Omental fat pad (tissue), 4 donors: ENCODE results near the gene LIMK2. TPM values are rescaled to one million over a fixed set of nuclear protein-coding genes. Genes with fewer than 3 reads are reported as not detected.
"Not testable (repeated sequence)": the region's sequence is repeated elsewhere in the genome, so short reads cannot be mapped to it uniquely, and the experiment has no call there.

Experiments
- ATAC-seq: fragments of 150-250 bp; one replicate; pipeline ENCODE4 v1.9.1; 2016; ENCODE audit warnings: mild to moderate bottlenecking, moderate library complexity; ENCODE audit not compliant: low FRiP score
- DNase-seq: peaks from one replicate; pipeline ENCODE4 v3.0.0-alpha.2; 2019; ENCODE audit warnings: low spot score
- total RNA-seq, 4 donors: library from RNA; depleted of rRNA; stranded (reverse); fragments of >200 nt; gene quantifications; one replicate each; pipeline ENCODE4 v1.1.0, GENCODE V29; 2016
- TF ChIP-seq, protein P1 (sequence below), 3 donors: fragments of 450-650 bp; IDR thresholded peaks; one replicate each; pipeline ENCODE4 v1.5.1; 2016 to 2017; ENCODE audit warnings: antibody characterized with exemption in 3 of 3, mild to moderate bottlenecking in 3 of 3, moderate library complexity in 2 of 3

The LIMK2 gene
- total RNA-seq, 4 donors from 2014 or later, result 32.0 to 66.2 (median 40.7) TPM

DNA sequence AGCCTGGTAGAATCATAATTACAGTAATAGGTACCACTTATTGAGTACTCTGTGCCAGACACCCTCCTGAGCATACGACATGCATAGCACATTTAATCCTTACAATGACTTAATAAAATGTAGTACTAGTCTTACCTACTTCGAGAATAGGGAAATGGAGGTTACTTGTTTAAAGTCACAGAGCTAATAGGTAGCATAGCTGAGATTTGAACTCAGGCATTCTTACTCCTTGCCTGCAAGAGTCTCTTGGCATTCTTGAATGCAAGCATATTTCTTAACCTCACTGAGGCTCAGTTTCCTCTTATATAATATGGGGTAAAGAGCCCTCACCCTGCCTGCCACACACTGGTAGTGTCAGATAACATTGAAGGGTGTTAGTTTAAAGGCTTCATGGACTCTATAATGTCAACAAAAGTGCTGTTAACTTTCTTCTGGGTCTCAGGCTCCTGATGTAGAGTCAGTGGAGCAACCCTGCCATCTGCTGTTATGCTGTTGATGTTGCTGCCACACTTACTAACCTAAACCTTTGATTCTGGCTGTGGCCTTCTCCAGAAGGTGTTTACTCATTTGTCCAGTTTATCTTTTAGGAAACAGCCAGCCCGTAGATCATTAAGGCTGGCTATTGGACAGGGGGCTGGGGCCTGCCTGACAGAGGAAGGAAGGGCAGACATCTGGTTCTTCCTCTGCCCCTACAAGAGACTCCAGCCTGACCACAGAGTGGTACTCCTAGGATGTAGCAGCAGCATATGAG, 18.9 kb downstream of the LIMK2 start:
- peak; percentile 61 for ATAC-seq

GRCh38 chr22:31233001-31233400, 20.9 kb downstream of the LIMK2 start:
- TF ChIP-seq, protein P1, sequence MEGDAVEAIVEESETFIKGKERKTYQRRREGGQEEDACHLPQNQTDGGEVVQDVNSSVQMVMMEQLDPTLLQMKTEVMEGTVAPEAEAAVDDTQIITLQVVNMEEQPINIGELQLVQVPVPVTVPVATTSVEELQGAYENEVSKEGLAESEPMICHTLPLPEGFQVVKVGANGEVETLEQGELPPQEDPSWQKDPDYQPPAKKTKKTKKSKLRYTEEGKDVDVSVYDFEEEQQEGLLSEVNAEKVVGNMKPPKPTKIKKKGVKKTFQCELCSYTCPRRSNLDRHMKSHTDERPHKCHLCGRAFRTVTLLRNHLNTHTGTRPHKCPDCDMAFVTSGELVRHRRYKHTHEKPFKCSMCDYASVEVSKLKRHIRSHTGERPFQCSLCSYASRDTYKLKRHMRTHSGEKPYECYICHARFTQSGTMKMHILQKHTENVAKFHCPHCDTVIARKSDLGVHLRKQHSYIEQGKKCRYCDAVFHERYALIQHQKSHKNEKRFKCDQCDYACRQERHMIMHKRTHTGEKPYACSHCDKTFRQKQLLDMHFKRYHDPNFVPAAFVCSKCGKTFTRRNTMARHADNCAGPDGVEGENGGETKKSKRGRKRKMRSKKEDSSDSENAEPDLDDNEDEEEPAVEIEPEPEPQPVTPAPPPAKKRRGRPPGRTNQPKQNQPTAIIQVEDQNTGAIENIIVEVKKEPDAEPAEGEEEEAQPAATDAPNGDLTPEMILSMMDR (IDR thresholded peaks at IDR 0.05), result no peak
- DNase-seq (no peak), ATAC-seq (no peak)

More for the DNA sequence above, 18.9 kb downstream of the LIMK2 start:
- TF ChIP-seq, protein P1 (IDR thresholded peaks at IDR 0.05), result peak in 1 of 3 donors; percentile 41
- DNase-seq, result no peak

DNA sequence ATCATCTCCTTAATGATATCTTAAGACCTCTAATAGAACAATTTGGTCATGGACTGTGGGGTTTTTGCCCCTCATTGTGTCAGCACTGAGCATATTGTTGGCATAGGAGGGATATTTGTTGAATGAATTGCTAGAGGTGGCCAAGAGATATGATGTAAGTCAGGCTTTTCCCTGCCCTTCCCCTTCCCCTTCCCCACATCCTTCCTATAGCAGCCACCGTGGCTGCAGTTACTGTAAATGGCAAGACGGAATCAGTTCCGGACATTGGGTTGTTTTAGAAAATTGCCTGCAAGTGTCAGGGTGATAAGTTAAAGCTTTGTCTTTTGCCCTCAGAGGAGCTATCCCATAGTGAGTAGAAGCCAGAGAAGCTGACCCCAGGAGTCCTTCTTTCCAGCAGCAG, 23.0 kb downstream of the LIMK2 start:
- no peak for DNase-seq
- TF ChIP-seq, protein P1 (IDR thresholded peaks at IDR 0.05), result no peak
- no peak for ATAC-seq

DNA sequence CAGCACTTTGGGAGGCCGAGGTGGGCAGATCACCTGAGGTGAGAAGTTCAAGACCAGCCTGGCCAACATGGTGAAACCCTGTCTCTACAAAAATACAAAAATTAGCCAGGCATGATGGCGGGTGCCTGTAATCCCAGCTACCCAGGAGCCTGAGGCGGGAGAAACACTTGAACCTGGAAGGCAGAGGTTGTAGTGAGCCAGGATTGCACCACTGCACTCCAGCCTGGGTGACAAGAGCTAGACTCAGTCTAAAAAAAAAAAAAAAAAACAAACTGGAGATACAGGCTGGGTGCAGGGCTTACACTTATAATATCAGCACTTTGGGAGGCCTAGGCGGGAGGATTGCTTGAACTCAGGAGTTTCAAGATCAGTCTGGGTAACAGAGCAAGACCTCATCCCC, 23.9 kb downstream of the LIMK2 start:
- DNase-seq, ATAC-seq: not testable (repeated sequence)

DNA sequence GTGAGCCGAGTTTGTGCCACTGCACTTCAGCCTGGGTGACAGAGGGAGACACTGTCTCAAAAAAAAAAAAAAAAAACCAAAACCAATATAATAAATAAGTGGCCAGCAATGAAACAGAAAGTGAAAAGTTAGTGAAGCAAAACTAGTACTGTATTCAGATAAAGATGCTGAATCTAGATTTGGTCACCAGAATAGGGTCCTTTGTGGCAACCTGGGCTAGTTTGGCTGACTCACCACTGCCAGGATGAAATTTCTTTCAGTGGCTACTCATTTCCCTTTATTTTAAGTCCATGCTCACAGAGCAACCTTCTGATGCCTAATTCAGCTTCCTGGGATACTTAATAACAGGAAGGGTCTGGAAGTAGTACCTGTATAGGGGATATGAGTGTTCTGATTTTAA, 26.0 kb downstream of the LIMK2 start:
- ATAC-seq (no peak), DNase-seq (no peak)
- TF ChIP-seq, protein P1 (IDR thresholded peaks at IDR 0.05), result no peak

- DNase-seq, result no peak
- ATAC-seq, result no peak
- TF ChIP-seq, protein P1 (IDR thresholded peaks at IDR 0.05), result no peak
Observed at GRCh38 chr22:31239771-31240370, 27.8 kb downstream of the LIMK2 start.

- DNase-seq, result no peak
- peak; percentile 33 for ATAC-seq
- TF ChIP-seq, protein P1 (IDR thresholded peaks at IDR 0.05), result no peak
Observed at GRCh38 chr22:31241200-31241599, 29.1 kb downstream of the LIMK2 start.
